Testis (tissue), 2 donors: Measurements from ENCODE around the gene NUFIP1.
"Not testable (repeated sequence)": the region's sequence is repeated elsewhere in the genome, so short reads cannot be mapped to it uniquely, and the experiment has no call there.

Experiments used
- CTCF ChIP-seq, 3 experiments: fragments of 450-650 bp in 2 of 3; fragments of 200-600 bp in 1 of 3; sonication (generic) in 1 of 3; IDR thresholded peaks; one replicate each; pipeline ENCODE4 v1.5.1; 2016 to 2019; ENCODE audit warnings: antibody characterized with exemption in 3 of 3, mild to moderate bottlenecking in 2 of 3, moderate library complexity in 1 of 3
- POLR2A ChIP-seq: fragments of 450-650 bp; IDR thresholded peaks from one replicate; pipeline ENCODE4 v1.6.1; 2017; ENCODE audit warnings: antibody characterized with exemption, mild to moderate bottlenecking, moderate library complexity

GRCh38 chr13:45019981-45020380 is 30.7 kb upstream of the NUFIP1 start:
- TF ChIP-seq CTCF (IDR thresholded peaks at IDR 0.05); POLR2A: not testable (repeated sequence)
